Right forelimb (tissue), 1 donor: Measurements from ENCODE around the gene RBM45.

Experiments
- DNase-seq: peaks from one replicate; pipeline ENCODE4 v3.0.0-alpha.2; 2018

The RBM45 gene

GRCh38 chr2:178163395-178163794 is 51.2 kb downstream of the RBM45 start:
- no peak for DNase-seq

GRCh38 chr2:178163911-178164310 is 51.7 kb downstream of the RBM45 start:
- no peak for DNase-seq

- no peak for DNase-seq
These were observed 61.4 kb downstream of the RBM45 start for GRCh38 chr2:178173657-178174056.

- no peak for DNase-seq
These were observed 64.9 kb downstream of the RBM45 start for GRCh38 chr2:178177066-178177679.
